ENCODE measurements around the gene SCAMP1.
A peak's percentile ranks its signal among the peaks of the same experiment; 100 is the strongest.

SCAMP1 gene

DNA sequence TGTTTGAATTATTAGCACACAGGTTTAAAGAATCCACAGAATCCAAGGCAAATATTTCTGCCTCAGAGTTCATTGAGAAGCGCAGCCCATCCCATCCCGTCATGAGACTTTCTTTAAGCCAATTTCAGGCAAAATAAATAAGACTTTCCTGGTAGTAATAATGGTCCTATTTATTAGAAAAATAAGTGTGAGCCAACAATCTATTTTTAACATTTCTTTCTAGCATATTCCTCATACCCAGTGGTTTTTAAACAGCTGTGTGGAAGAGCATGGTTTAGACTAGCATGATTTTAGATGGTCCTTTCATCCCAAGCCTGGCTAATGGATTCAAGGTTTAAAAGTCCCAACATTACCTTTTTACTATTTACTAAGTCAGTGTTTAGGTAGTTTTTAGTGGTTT is 125.8 kb downstream of the SCAMP1 start:
- no peak for DNase-seq
- peaks cover 32% of the 10 kb centered on the region for H3K36me3 ChIP-seq
- no peak overlapping the region for H3K4me3 ChIP-seq (ENCODE audit: low read depth, low read length)
- H3K27me3 ChIP-seq = no peaks in the 10 kb centered on the region
- no peaks in the 10 kb centered on the region for H3K9me3 ChIP-seq
- TF ChIP-seq, protein P1, sequence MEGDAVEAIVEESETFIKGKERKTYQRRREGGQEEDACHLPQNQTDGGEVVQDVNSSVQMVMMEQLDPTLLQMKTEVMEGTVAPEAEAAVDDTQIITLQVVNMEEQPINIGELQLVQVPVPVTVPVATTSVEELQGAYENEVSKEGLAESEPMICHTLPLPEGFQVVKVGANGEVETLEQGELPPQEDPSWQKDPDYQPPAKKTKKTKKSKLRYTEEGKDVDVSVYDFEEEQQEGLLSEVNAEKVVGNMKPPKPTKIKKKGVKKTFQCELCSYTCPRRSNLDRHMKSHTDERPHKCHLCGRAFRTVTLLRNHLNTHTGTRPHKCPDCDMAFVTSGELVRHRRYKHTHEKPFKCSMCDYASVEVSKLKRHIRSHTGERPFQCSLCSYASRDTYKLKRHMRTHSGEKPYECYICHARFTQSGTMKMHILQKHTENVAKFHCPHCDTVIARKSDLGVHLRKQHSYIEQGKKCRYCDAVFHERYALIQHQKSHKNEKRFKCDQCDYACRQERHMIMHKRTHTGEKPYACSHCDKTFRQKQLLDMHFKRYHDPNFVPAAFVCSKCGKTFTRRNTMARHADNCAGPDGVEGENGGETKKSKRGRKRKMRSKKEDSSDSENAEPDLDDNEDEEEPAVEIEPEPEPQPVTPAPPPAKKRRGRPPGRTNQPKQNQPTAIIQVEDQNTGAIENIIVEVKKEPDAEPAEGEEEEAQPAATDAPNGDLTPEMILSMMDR (IDR thresholded peaks at IDR 0.05; ENCODE audit: low read depth, low read length) = no peak
- 0 out of 2 replicates have a peak, but pooled peaks cover 3% of the 10 kb centered on the region for H3K4me1 ChIP-seq

DNA sequence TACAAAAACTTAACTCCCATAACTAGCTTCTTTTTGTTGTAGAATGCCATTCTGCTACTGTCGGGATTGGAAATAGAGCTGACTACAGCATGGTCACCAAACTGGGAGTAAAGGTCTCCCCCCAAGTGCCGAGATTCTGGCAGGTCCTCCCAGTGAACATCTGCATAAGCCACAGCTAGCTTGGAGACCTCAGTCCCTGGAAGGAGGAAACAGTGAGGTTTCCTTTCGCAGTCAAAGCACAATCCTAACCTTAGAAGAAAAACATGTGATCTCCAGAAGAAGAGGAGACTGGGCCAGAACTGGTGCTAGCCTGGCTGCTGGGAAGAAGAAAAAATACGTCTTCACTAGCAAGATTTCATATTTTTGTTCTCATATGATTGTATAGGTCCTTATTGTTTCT is 127.4 kb downstream of the SCAMP1 start:
- Histone ChIP-seq H3K27me3 (no peaks in the 10 kb centered on the region), H3K36me3 (peaks cover 29% of the 10 kb centered on the region), H3K4me3 (ENCODE audit: low read depth, low read length) (no peak overlapping the region), H3K4me1 (peaks cover 8% of the 10 kb centered on the region; the same call in 1 of the 2 replicates), H3K9me3 (no peaks in the 10 kb centered on the region)
- no peak for DNase-seq
- TF ChIP-seq, protein P1 (IDR thresholded peaks at IDR 0.05; ENCODE audit: low read depth, low read length) = no peak

GRCh38 chr5:78490709-78491485 is 130.5 kb downstream of the SCAMP1 start:
- H3K36me3 ChIP-seq = peaks cover 29% of the 10 kb centered on the region
- no peaks in the 10 kb centered on the region for H3K27me3 ChIP-seq
- TF ChIP-seq, protein P1 (IDR thresholded peaks at IDR 0.05; ENCODE audit: low read depth, low read length) = no peak
- H3K4me3 ChIP-seq (ENCODE audit: low read depth, low read length) = no peak overlapping the region
- H3K9me3 ChIP-seq = no peaks in the 10 kb centered on the region
- DNase-seq = no peak
- H3K4me1 ChIP-seq = peaks cover 8% of the 10 kb centered on the region; the same call in 1 of the 2 replicates

DNA sequence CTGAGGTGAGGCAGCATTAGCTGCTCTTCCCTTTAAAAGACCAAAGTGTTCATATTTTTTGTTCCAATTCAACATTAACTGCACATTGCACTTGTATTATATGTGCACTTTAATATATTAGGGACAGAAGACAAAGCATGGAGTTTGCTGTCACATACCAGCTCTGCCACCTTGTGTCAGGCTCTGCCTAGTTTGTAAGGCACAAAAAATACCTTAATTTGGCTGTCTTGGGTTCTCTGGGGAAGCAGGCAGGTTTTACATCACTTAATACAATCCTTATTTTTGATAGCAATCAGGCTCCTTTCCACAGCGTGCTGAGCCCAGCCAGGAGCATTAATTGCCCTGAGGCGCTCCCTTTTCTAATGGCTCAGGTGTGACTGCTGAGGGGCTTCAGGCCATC is 131.8 kb downstream of the SCAMP1 start:
- Histone ChIP-seq H3K4me1 (peaks cover 6% of the 10 kb centered on the region; the same call in 1 of the 2 replicates), H3K27me3 (no peaks in the 10 kb centered on the region), H3K4me3 (ENCODE audit: low read depth, low read length) (no peak overlapping the region), H3K9me3 (no peaks in the 10 kb centered on the region), H3K36me3 (peaks cover 26% of the 10 kb centered on the region)
- TF ChIP-seq, protein P1 (IDR thresholded peaks at IDR 0.05; ENCODE audit: low read depth, low read length) = 0 out of 2 replicates have a peak, but pooled peaks have one; percentile 13
- peak; percentile 19 for DNase-seq

DNA sequence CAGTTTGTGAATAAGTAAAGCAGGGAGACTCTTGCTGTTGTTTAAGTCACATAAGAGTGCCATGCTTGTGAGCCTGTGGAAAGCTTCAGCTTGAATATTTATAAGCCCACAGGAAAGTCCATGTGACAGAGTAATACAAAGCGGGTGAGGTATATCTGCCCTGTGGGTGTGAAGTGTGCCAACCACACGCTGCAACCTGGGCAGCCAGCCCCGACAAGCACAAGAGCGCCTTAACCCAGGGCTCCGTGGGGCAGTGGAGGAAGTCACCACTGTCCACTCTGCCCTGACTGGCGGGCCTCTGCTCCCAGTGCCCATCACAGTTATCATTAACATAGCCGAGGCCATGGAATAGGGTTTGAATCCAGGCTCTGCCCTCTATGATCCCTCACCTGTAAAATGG is 132.2 kb downstream of the SCAMP1 start:
- Histone ChIP-seq H3K9me3 (no peaks in the 10 kb centered on the region), H3K4me1 (peaks cover 5% of the 10 kb centered on the region; the same call in 1 of the 2 replicates), H3K27me3 (no peaks in the 10 kb centered on the region), H3K4me3 (ENCODE audit: low read depth, low read length) (no peak overlapping the region), H3K36me3 (peaks cover 22% of the 10 kb centered on the region)
- TF ChIP-seq, protein P1 (IDR thresholded peaks at IDR 0.05; ENCODE audit: low read depth, low read length) = no peak
- DNase-seq = no peak

GRCh38 chr5:78495800-78496199 is 135.4 kb downstream of the SCAMP1 start:
- no peak for DNase-seq
- Histone ChIP-seq H3K27me3 (no peaks in the 10 kb centered on the region), H3K4me3 (ENCODE audit: low read depth, low read length) (no peak overlapping the region), H3K9me3 (no peaks in the 10 kb centered on the region), H3K36me3 (no peaks in the 10 kb centered on the region; the same call in 1 of the 2 replicates), H3K4me1 (peaks cover 5% of the 10 kb centered on the region; the same call in 1 of the 2 replicates)
- TF ChIP-seq, protein P1 (IDR thresholded peaks at IDR 0.05; ENCODE audit: low read depth, low read length) = no peak

All from BE2C (cell line).